Caki2 (cell line): ENCODE results near the gene RBM42. TPM values are rescaled to one million over a fixed set of nuclear protein-coding genes. Genes with fewer than 3 reads are reported as not detected.
A peak's percentile ranks its signal among the peaks of the same experiment; 100 is the strongest.
"Not testable (repeated sequence)": the region's sequence is repeated elsewhere in the genome, so short reads cannot be mapped to it uniquely, and the experiment has no call there.

Experiments
- DNase-seq: peaks from one replicate; pipeline ENCODE4 v3.0.0-alpha.2; 2015; ENCODE audit warnings: low read depth
- in situ Hi-C: cut with HindIII; loops from 2 replicates; pipeline ENCODE4 v1.10.0; 2016; ENCODE audit warnings: low sequenced_read_pairs, low pct_unique_long_range_greater_than_20kb, mixed read lengths
- total RNA-seq: library from RNA; depleted of rRNA; stranded (reverse); fragments of >200 nt; shearing (Covaris generic); gene quantifications from 2 replicates; pipeline ENCODE4 v1.2.3, GENCODE V29; 2014; ENCODE audit warnings: low replicate concordance; rRNA removed

RBM42 gene
- 171 and 180 TPM in 2 replicates for total RNA-seq

DNA sequence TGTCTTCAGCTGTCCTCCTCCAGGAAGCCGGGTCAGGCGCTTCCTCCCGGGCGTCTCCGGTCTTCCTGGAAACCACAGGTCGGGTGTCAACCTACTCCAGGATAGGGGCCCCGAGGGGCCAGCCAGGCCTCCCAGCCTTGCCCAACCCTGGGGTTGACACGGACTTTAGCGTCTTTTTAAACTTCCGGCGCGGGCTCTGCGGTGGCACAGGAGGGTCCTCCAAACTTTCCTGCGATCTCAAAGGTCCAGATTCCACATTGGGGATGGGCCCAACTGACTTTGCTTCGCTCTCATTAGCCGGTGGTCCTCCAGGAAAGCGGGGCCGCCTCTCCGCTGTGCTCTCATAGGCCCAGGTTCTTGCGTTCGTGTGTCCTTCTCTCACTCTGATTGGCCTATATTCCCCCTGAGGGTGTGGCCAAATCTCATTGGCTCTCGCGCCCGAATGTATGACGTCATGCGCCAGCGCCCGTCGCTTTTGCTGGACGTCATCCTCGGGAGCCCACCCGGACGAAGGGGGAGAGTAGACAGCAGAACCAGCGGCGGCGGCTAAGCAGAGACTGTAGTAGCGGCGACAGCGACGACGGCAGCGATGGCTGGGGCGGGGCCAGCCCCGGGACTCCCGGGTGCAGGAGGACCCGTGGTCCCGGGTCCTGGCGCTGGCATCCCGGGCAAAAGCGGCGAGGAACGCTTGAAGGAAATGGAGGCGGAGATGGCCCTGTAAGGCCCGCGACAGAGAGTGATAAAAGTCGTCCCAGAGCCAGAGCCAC lies at the start of gene RBM42:
RBM42 (plus strand) TSS at position 472 of the 767 bp plus-strand sequence; CDS start at position 590, 118 bp downstream.
- peak; percentile 99 for DNase-seq
- in situ Hi-C loops = no loop called here

DNA sequence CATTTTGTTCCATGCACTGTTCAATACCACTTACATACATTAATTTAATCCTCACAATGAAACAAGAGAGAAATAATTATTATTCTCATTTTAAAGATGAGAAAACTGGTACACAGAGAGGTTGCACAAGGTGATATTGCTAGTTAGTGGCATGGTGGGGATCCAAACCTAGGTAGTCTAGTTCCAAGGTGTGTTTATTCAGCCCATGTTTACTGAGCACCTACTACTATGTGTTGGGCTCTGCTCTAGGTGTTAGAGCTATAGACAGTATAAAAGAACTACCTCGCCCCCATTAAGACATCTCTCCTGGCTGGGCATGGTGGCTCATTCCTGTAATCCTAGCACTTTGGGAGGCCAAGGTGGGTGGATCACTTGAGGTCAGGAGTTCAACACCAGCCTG lies 46.1 kb upstream of the RBM42 start:
- in situ Hi-C loops = no loop called here
- DNase-seq = no peak

DNA sequence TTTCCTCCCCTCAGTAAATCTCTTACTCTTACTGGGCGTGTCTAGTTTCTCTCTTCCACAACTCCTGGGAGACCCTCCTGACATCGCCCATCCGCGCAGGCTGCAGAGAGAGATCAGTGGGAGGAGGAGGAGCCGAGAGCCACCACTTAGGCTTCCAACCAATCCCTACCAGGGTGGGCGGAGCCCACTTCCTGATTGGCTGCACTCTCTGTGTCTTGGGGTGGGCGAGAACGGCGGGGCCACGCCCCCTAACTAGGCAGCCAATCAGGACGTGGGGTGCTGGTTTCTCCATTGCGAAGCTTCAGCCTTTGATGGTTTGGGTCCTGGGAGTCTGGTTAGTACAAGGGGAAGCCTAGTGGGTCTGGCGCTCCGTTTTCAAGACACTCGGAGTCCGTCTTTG lies 43.0 kb upstream of the RBM42 start, which contains the start of gene PMIS2:
PMIS2 (plus strand) TSS at position 326 of the 400 bp plus-strand sequence. CDS start 87 bp downstream, outside the sequence.
- in situ Hi-C loops = no loop called here

DNA sequence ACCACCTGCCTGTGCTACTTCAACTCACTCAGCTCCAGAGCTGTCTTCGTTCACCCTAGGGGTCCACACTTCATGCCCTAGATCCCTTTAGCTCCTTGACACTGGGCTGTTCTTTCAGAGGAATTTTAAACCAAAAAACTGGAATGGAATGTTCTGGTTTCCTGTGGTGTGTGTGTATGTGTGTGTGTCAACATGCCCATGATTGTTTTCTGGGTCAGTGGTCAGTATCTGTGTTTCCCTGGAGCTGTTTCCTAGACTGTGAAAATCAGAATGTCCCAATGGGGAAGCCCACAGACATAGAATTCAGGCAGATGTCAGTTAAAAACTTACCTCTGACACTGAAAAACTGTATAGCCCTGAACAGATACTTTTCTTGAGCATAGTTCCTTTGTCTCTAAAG lies 41.5 kb upstream of the RBM42 start:
- in situ Hi-C loops = no loop called here
- no peak for DNase-seq

More for the DNA sequence above, 43.0 kb upstream of the RBM42 start, which contains the start of gene PMIS2:
- DNase-seq = peak; percentile 9

- no peak for DNase-seq
- in situ Hi-C loops = no loop called here
Observed at GRCh38 chr19:35590875-35591274, 38.0 kb upstream of the RBM42 start.

GRCh38 chr19:35592226-35592625 lies 36.6 kb upstream of the RBM42 start:
- no peak for DNase-seq
- in situ Hi-C loops = no loop called here

DNA sequence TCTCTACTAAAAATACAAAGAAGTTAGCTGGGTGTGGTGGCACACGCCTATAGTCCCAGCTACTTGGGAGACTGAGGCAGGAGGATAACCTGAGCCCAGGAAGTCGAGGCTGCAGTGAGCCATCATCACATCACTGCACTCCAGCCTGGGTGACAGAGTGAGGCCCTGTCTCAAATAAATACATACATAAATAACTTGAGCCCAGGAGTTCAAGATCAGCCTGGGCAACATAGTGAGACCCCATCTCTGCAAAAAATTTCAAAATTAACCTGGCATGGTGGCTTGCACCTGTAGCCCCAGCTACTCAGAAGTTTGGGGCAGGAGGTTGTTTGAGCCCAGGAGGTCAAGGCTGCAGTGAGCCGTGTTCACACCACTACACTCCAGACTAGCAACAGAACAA lies 33.8 kb upstream of the RBM42 start:
- in situ Hi-C loops, DNase-seq: not testable (repeated sequence)

- no peak for DNase-seq
- in situ Hi-C loops = no loop called here
Observed at GRCh38 chr19:35595928-35596327, 32.9 kb upstream of the RBM42 start.

- peak; percentile 48 for DNase-seq
- in situ Hi-C loops = no loop called here
Observed at GRCh38 chr19:35596366-35596999, 32.4 kb upstream of the RBM42 start.

GRCh38 chr19:35601971-35602370 lies 26.9 kb upstream of the RBM42 start:
- no peak for DNase-seq

DNA sequence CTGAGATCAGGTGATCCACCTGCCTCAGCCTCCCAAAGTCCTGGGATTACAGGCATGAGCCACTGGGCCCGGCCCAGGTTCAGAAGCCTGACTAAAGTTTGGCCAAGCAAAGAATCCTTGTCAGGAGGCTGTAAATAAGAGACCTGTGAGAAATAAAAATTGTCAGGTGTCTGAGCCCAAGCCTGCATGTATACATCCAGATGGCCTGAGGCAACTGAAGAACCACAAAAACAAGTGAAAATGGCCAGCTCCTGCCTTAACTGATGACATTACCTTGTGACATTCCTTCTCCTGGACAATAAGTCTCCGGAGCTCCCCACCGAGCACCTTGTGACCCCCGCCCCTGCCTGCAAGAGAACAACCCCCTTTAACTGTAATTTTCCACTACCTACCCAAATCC lies 24.4 kb upstream of the RBM42 start:
- DNase-seq, in situ Hi-C loops: not testable (repeated sequence)

More at GRCh38 chr19:35601971-35602370, 26.9 kb upstream of the RBM42 start:
- in situ Hi-C loops = no loop called here

GRCh38 chr19:35607170-35607569 lies 21.7 kb upstream of the RBM42 start:
- in situ Hi-C loops, DNase-seq: not testable (repeated sequence)

GRCh38 chr19:35607661-35608060 lies 21.2 kb upstream of the RBM42 start:
- in situ Hi-C loops = no loop called here
- DNase-seq = no peak

DNA sequence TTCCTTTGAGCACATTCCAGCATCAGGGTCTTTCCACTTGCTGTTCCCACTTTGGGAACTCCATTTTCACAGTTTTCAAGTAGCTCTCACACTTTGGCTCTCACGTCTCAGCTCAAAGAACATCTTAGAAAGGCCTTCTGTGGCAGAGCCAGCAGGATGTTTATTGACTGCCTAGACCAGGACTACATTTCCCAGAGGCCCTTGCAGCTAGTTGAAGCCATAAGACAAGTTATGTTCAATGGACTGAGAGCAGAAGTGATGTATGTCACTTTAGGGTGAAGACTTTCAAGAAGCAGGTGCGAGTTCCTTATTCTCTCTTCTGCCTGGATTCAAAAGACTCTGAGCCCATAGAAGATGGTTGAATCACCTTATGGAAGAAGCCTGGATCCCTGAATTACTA lies 20.6 kb upstream of the RBM42 start:
- no peak for DNase-seq
- in situ Hi-C loops = no loop called here

DNA sequence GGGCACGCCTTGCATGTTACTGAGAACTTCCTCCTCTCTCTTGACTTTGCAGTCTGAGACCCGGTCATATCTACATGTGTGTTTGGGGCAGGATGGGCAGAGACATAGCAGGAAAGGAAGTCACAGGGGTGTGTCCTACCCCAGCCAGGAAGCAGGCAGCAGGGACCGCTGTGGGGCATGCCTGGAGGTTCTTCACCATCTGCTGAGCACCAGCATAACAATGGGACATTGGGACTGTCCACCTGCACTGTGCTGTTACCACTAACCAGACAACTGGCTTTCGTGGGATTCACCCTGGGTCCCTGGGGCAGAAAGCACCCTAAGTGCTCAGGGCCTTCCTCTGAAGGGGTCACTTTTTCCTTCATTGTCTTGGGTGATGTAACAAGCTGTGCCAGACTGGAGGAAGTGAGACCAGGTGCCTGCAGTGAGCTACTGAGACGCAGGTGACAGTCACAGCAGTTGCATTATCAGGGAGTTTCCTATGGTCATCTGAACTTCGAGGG lies 18.9 kb upstream of the RBM42 start:
- DNase-seq = no peak
- in situ Hi-C loops = no loop called here

DNA sequence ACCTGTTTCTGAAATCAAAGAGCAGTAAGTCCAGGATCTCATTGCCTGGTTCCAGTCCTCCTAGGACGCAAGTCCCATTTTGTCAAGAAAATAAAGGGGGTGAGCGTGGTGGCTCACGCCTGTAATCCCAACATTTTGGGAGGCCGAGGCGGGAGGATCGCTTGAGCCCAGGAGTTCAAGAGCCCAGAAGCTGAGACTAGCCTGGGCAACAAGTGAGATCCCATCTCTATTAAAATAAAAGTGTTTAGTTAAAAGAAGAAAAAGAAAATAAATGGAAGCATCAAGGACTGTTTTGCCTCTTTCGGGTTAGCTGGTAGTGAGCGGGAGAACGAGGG lies 16.6 kb upstream of the RBM42 start:
- no peak for DNase-seq
- in situ Hi-C loops = no loop called here

- in situ Hi-C loops = no loop called here
- DNase-seq = peak; percentile 94
Observed at GRCh38 chr19:35612559-35613321, 16.1 kb upstream of the RBM42 start, which contains the start of gene HAUS5. HAUS5 (plus strand) TSS chr19:35612735; CDS start chr19:35612795, 60 bp downstream.

- in situ Hi-C loops = no loop called here
Observed at GRCh38 chr19:35613574-35613973, 15.3 kb upstream of the RBM42 start.

DNA sequence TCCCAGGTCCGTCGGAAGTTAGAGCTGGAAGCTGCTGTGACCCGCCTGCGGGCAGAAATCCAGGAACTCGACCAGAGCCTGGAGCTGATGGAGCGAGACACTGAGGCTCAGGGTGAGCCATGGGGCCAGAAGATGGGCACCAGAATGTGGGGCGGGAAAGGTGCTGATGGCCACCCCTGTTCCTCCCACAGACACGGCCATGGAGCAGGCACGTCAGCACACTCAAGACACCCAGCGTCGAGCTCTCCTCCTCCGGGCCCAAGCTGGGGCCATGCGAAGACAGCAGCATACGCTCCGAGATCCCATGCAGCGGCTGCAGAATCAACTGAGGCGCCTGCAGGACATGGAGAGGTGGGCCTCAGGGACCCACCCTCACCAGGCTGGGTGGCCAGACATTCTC lies 13.8 kb upstream of the RBM42 start:
- in situ Hi-C loops = no loop called here
- DNase-seq = no peak

More at GRCh38 chr19:35613574-35613973, 15.3 kb upstream of the RBM42 start:
- DNase-seq = no peak
